ENCODE measurements around the gene ERCC4.

The ERCC4 gene

DNA sequence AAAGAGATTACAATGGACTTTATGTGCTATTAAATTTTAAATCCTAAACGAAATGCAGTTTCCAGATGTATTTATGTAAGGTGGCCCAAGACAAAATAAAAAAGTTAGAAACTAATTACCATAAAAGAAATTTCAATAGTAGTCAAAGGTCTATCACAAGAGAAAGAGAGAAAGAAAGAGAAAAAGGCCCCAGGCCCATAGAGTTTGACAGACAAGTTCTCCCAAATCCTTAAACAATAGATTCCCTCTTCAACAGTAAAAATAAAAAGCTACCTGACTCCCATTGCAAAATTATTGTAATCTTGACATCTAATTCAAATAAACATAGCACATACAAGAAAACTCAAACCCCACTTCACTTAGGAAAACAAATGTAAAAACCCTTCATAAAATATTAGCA, 8.6 kb upstream of the ERCC4 start:
- DNase-seq (ENCODE audit: low read depth in 2 of 2), result no peak

DNA sequence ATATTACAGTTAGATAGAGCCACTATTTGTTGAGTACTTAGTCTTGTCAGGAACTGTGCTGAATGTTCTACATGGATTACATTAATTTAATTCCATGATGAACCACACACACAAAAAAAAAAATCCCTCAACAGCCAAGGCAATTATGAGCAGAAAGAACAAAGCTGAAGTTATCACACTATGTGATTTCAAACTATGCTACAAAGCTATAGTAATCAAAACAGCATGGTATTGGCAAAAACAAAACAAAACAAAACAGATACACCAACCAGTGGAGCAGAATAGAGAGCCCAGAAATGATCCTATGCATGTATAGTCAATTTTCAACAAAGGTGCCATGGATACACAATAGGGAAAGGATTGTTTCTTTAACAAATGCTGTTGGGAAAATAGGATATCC, 8.1 kb upstream of the ERCC4 start:
- DNase-seq (ENCODE audit: low read depth in 2 of 2), result no peak

DNA sequence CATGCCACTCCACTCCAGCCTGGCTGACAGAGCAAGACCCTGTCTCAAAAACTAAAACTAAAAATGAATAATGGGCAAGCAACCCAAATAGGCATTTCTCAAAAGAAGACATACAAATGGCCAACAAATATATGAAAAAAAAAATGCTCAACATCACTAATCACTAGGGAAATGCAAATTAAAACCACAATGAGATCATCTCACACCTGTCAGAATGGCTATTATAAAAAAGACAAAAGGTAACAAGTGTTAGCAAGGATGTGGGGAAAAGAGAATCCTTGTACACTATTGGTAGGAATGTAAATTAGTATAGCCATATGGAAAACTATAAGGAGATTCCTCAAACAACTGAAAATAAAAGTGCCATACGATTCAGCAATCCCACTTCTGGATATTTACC, 7.1 kb upstream of the ERCC4 start:
- DNase-seq (ENCODE audit: low read depth in 2 of 2), result no peak

DNA sequence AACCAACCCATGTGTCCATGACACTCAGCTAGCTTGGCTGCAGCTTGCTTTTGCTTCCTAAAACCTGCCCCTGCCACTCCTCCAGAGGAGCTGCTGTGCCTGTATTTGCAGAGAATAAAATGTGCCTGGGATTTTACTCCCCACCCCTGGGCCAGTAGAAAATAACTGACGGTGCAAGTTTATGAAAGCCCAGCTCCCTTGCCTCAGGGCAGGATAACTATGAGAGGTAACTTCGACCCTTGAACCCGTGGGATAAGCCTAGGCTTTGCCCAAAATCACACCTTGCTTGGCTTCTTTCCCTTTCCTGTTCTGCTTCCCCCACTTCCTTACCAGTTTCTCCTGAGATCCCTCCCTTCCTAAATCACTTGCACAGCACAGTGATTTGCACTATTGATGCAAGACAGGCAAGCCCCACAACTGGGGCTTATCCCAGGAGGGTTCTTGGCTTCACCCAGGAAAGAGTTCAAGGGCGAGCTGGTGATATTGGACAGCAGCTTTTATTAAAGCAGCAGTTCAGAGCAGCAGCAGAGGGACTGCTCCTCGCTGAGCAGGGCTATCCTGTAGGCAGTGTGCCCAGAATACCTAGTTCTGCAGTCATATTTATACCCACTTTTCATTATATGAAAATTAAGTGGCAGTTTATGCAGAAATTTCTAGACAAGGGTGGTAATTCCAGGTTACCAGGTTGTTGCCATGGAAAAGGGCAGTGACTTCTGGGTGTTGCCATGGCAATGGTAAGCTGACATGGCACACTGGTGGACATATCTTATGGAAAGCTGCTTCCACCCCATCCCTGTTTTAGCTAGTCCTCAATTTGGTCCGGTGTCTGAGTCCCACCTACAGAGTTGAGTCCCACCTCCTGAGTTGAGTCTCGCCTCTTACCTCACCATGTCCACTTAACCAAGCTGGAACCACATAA, 6.3 kb upstream of the ERCC4 start:
- DNase-seq (ENCODE audit: low read depth in 2 of 2), result no peak

DNA sequence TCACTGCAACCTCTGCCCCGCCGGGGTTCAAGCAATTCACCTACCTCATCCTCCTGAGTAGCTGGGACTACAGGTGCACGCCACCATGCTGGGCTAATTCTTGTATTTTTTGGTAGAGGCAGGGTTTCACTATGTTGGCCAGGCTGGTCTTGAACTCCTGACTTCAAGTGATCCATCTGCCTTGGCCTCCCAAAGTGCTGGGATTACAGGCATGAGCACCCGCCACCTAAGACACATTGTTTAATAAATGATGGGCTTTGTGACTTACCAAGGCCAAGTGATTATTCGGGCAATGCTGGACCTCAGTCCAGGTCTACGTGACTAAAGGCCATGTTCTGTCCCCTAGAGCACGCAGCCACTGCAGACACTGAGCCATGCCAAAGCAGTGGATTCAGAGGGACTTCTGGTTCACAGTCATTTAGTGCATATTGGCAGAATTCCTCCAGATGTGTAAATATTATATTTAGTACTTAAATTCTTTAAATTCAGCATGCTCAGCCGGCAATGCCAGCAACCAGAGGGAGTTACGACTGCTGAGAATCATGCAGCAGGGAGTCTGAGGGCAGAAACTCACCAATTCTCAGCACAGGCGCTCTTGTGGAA, 4.8 kb upstream of the ERCC4 start:
- no peak for DNase-seq (ENCODE audit: low read depth in 2 of 2)

DNA sequence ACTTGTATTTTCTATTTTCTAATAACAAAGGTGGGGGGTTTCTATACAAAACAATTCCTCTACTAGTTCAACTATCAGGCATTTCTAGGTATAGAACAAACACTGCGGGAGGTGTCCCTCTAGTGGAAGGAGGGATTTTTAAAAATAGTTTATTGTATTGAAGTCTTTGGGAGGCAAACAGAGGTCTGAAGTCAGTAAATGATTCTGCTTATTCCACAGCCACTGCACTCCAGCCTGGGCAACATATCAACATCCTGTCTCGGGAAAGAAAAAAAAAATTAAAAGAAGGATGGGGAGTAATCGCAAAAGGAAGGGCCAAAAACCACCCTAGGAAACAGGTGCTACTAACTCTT, 648 bp upstream of the ERCC4 start:
- no peak for DNase-seq (ENCODE audit: low read depth in 2 of 2)

DNA sequence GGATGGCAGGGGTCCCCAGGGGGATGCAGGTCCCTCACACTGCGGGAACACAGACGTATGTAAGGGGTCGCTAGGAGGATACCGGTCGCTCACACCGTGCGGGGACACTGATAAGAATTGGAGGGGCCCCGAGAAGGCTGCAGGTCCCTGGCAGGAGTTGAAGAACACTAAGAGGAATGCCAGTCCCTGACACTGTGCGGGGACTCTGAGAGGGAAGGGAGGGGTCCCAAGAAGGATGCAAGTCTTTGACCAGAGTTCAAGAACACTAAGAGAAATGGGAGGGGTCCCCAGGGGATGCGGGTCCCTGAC, 510 bp downstream of the ERCC4 start:
- no peak for DNase-seq (ENCODE audit: low read depth in 2 of 2)

DNA sequence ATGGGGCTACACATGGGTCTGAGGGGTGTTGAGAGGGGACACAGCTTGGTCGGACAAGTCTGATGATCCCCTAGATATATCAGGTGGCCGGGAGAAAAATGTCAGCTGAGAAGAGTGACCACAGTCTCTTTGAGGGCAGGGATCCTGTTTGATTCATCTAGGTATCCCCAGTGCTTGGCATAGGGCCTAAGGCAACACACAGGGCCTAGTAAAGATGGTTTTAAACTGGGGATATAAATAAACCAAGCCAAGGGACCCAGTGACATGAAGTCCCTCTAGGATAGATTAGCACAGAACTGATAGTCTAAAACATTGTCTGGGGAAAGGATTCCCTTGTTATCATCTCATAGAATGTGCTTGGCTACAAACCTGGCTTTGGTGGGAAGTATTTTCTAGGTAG, 1.4 kb downstream of the ERCC4 start:
- DNase-seq (ENCODE audit: low read depth in 2 of 2), result no peak

DNA sequence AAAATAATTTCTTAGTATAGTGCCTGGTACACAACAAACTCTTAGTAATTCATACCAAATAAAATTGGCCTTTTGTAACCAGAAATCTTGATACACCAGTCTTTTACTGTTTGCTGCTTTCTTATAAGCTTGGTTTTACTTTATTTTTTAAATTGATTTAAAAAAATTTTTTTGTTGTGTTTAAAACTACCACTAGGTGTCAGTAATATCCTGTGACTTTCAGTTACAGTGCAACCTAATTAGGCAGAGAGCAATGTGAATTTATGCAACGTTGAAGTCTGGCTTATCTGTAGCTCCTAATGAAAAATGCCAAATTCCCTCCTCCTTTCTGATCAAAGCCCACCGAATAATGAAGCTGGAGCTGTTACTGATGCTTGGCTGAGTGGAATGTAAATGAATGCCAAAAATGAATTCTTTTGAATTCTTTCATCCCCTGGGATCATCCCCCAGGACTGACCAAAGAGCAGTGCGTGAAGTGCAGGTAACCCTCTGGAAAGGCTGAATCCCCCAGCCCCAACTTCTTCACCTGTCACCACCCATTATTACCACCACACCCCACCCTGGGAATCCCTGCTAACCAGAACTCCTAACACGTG, 3.8 kb downstream of the ERCC4 start:
- DNase-seq (ENCODE audit: low read depth in 2 of 2), result no peak

DNA sequence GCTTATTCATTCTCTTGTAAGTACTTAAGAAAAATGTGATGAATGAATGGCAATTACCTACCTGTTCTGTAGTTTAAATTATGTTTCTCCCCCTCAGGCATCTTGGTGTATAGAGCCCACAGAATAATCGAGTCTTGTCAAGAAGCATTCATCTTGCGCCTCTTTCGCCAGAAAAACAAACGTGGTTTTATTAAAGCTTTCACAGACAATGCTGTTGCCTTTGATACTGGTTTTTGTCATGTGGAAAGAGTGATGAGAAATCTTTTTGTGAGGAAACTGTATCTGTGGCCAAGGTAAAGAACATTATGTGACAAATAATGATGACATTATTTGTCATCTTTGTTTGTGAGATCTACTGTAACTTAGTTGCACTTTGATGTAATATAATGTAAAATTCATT, 6.5 kb downstream of the ERCC4 start:
- no peak for DNase-seq (ENCODE audit: low read depth in 2 of 2)

DNA sequence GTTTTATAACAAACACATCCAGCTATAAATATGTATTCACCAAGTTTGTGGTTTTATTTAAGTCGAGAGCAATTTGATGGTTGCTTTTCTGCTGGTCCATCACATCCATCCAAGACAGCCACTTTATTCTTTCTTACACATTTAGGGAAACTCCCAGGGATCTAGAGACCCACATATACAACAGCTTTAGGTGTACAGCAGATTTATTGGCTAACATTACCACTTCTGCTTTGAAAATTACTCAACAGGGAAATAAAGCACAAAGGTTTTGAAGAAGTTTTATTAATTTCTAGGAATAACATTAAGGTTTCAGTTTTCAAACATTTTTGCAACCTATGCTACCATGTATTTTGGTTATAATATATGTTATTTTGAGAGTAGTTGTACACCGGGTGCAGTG, 6.9 kb downstream of the ERCC4 start:
- no peak for DNase-seq (ENCODE audit: low read depth in 2 of 2)

DNA sequence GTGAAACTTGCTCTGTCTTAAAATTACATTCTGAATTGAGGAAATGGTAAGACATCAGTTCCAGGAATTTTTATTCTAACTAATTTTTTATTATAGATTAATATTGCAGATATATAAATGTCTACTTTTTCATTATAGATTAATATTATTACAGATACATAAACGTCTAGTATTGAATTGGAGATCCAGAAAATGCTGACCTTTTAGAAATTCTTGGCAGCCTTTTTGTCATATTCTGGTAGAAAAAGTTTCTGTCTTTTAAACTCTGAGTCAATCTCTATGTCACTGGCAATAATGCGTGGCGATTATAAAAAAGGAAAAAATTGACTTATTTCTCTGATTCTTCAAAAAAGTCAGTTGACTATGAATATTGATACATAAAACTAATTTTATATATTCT, 8.7 kb downstream of the ERCC4 start:
- DNase-seq (ENCODE audit: low read depth in 2 of 2), result no peak

DNA sequence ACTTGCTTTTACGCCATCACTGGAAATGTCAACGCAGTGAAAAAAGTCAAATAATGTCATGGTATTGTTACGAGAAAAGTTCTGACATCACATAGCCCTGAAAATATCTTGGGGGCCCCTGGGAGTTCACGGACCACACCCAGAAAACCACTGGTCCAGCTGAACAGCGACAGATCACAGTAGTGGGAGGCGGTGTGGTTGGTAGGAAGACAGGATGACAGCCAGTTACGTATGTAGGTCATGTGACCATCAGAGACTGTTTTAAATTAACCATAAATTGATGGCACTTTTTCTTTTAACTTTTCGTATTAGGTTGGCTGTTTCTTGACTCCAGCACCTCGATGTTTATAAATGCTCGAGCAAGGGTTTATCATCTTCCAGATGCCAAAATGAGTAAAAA, 11.9 kb downstream of the ERCC4 start:
- DNase-seq (ENCODE audit: low read depth in 2 of 2), result no peak

DNA sequence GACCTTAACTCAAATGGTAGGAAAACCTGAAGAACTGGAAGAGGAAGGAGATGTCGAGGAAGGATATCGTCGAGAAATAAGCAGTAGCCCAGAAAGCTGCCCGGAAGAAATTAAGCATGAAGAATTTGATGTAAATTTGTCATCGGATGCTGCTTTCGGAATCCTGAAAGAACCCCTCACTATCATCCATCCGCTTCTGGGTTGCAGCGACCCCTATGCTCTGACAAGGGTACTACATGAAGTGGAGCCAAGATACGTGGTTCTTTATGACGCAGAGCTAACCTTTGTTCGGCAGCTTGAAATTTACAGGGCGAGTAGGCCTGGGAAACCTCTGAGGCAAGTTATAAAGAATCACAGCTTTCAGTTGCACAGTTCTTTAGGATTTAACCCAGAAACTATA, 15.5 kb downstream of the ERCC4 start:
- no peak for DNase-seq (ENCODE audit: low read depth in 2 of 2)

DNA sequence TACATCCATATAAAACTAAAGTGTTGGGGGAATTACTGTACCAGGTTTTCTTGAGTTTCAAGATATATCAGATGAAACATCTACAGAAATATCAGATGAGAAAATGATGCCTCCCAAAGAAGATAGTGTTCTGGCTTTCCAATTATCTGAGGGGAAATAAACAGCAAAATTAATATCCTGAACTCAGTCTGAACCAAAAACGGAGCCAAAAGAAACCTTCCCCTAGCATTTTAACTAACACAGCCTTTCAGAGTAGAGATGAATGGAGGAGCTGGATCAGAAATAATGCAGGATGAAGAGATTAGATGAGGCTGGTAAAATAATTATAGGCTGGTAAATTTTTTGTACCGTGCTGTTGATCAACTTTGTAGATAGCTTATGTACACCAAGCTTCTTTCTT, 16.2 kb downstream of the ERCC4 start:
- no peak for DNase-seq (ENCODE audit: low read depth in 2 of 2)

DNA sequence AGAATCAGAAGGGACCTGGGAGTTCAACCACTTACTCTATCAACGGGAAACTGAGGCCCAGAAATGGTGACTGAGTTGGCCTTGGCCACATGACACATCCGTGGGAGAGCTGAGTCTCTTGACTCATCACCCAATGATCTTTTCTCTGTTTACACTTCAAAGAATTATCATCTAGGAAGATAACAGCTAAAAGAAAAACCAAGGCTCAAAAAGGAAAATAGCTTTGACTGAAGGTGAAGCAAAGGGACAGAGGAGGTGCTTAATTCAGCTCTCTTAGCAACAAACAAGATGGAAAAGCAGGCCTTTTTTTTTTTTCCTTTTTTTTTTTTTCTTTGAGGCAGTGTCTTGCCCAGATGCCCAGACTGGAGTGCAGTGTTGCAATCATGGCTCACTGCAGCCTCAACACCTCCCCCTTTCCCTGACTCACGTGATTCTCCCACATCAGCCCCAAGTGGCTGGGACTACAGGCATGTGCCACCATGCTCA, 16.7 kb downstream of the ERCC4 start:
- no peak for DNase-seq (ENCODE audit: low read depth in 2 of 2)

DNA sequence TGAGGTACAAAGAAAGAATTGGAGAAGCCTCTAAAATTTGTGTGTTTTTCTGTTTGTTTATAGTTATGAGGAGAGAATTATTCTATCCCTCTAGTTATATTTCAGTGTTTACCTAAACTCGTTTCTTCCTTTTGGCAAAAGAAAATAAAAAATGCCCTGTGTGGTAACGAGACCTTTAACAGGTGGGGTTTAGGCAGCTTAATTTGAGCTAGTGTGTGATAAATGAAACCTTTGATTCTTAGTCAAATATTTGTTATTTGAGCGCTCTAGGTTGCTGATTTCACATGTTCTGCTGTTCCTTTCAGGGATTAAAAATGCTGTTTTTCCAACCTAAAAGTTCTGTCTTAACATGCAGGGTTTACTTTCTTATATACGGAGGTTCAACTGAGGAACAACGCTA, 17.5 kb downstream of the ERCC4 start:
- DNase-seq (ENCODE audit: low read depth in 2 of 2), result no peak

DNA sequence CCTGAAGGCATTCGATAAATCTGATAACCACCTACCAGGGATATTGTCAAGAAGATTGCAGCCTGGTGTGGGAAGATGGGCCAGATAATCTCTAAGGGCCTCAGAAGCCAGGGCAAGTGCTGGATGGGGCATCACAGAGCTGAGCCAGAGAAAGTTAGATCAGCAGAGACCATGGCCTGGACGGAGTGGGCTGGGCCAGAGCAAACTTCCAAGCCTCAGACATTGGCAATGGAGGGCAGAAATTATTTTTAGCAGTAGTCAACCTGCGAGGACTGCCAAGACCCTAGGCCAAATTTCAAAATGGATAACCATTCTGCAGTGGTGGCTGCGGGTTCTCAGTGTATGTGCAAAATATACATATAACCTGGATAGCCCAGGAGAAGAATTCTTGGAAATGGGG, 18.5 kb downstream of the ERCC4 start:
- DNase-seq (ENCODE audit: low read depth in 2 of 2), result no peak

DNA sequence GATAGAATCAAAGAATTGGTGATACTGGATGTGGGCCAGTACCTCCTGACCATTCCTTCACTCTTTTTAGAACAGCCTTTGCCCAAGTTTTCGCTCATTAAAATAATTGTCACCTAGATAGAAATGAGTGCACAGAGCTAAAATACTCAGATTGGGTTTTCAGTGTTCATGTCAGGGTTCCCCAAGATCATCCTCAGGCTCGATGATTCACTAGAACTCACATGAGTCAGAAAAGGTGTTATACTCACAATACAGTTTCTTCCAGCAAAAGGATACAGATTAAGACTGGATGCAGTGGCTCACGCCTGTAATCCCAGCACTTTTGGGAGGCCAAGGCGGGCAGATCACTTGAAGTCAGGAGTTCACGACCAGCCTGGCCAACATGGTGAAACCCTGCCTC, 19.9 kb downstream of the ERCC4 start:
- DNase-seq (ENCODE audit: low read depth in 2 of 2), result no peak

DNA sequence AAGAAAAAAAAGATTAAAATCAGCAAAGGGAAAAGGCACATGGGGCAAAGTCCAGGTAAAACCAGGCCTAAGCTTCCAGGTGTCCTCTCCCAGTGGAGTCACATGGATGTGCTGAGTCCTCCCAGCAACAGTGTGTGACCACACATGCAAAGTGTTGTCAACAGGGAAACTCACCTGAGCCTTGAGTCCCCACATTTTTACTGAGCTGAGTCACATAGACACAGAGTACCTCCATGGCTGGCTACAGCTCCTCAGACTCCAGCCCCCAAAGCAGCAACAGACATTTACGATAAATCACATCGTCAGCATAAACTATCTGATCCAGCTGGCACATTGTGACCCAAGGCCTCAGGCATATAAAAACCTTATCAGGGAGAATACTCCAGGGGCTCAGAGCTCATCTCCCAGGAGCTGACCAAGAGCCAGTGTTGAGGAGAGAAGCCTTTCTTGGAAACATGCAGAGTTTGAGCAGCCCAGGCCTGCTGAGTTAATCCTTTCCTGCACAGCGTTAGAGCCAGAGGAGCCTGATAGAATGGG, 20.5 kb downstream of the ERCC4 start:
- DNase-seq (ENCODE audit: low read depth in 2 of 2), result no peak

DNA sequence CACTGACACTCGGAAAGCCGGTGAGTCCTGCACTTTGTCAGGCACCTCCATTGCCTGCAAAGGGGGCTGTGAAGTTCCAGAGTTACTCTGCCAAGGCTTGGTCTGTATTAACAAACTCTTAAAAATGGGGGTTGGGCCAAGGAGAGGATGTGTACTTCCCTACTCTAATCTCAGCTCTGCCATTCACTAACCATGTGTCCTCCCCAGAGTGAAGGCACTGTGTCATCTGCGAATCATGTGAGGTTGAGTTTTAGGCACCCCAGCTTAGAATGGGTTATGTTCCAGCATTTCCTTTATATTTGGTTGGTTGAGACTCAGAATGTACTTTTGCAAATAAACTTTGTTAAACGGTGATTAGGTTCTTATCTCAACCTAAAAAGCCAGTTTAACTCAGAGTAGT, 24.9 kb downstream of the ERCC4 start:
- DNase-seq (ENCODE audit: low read depth in 2 of 2), result no peak

DNA sequence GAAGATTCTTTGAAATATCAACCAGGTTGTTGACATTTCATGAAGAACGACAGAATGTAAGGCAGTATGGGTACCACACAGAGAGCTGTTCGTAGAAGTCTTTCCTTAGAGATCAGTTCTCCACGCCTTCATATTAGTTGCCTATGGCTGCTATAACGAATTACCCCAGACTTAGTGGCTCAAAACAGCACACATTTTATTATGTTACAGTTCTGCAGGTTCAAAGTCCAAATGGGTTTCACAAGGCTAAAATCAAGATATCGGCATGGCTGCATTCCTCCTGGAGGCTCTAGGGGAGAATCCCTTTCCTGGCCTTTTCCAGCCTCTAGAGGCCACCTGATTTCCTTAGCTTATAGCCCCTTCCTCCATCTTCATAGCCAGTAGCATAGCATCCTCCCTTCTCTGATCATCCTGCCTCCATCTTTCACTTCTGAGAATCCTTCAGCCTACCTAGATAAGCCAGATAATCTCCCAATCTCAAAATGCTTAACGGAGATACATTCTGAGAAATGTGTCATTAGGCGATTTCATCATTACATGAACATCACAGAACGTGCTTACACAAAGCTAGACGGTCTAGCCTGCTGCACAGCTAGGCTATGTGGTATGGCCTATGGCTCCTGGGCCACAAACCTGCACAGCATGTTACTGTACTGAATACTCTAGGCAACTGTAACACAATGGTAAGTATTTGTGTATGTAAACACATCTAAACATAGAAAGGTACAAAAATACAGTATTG, 26.0 kb downstream of the ERCC4 start:
- DNase-seq (ENCODE audit: low read depth in 2 of 2), result no peak
